Right renal cortex interstitium (tissue), 3 donors: ENCODE results near the gene SH3RF2. TPM values are rescaled to one million over a fixed set of nuclear protein-coding genes. Genes with fewer than 3 reads are reported as not detected.
"Not testable (repeated sequence)": the region's sequence is repeated elsewhere in the genome, so short reads cannot be mapped to it uniquely, and the experiment has no call there.

Experiments used
- DNase-seq, 3 donors: peaks; one replicate each; pipeline ENCODE4 v3.0.0-alpha.2; 2013; ENCODE audit warnings: low read depth in 3 of 3, low spot score in 2 of 3
- polyA plus RNA-seq, 3 donors: library from polyadenylated mRNA; unstranded; fragments of 120-200 nt; gene quantifications; one replicate each; pipeline ENCODE4 v1.2.1, GENCODE V29; 2013; ENCODE audit not compliant: insufficient read length in 3 of 3

SH3RF2 gene
- polyA plus RNA-seq, 3 donors: 3.8 to 4.8 (median 4.2) TPM

DNA sequence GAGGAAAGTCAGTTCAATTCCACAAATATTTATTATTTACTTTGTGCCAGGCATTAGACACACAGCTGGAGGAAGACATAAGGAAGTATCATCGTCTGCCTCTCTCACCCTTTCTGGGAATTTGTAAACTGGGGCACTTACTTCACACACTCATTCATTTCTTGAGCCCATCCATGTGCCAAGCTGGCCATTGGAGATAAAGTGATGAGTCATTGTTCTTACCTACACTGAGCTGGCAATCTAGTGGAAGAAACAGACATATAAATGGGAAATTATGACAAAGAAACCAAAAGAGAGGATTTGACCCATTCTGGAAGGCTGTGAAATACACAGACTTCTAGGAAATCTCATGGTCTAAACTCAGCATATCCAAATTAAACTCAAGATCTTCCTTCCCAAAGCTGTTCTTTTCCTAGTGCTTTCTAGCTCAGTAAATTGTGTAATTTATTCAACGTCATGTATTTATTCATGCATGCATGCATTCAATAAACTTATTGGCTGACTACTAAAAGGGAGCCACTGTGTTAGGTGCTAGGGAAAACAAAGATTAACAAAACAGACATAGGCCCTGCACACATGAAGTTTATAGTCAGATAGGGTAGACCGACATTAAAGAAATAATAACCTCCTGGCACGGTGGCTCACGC, 65.3 kb downstream of the SH3RF2 start:
- no peak for DNase-seq

DNA sequence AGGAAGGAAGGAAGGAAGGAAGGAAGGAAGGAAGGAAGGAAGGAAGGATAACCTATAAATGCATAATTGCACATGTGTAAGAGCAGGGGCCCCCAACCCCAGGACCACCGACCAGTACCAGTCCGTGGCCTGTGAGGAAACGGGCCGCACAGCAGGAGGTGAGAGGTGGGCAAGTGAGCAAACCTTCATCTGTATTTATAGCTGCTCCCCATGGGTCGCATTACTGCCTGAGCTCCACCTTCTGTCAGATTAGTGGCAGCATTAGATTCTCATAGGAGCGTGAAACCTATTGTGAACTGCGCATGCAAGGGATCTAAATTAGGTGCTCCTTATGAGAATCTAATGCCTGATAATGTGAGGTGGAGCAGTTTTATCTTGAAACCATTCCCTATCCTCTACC, 66.1 kb downstream of the SH3RF2 start:
- no peak for DNase-seq

DNA sequence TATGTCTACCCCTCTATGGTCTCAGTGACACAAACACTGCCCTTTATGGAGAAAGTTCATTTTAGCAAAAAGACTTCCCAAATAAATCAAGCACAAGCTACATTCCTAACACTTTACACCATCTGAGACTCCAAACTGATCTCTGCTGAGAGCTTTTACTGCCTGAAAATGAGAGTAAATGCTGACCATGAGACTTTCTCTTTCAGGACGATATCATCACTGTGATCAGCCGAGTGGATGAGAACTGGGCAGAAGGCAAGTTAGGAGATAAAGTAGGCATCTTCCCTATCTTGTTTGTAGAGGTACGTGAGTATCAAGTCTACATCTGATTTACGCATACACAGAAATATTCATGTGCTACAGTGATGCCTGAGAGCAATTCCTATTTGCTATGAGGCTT, 67.5 kb downstream of the SH3RF2 start:
- no peak for DNase-seq

DNA sequence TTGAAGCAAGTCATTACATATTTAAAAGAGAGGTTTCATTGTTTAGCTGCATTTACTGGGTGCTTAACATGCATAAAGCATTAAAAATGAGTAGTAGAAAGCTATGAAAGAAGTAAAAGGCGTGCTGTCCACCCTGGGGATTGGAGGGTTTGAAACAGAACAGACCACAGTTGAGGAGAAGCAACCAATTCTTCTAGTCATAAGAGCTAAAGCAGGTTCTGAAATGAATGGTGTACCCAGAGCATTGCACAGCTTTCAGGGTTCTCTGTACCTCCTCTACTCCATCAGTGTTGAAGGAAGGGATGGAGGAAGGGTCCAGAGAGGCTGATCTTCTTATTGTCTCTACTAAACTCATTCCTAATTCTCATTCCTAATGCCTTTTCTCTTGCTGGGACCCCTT, 68.9 kb downstream of the SH3RF2 start:
- no peak for DNase-seq

DNA sequence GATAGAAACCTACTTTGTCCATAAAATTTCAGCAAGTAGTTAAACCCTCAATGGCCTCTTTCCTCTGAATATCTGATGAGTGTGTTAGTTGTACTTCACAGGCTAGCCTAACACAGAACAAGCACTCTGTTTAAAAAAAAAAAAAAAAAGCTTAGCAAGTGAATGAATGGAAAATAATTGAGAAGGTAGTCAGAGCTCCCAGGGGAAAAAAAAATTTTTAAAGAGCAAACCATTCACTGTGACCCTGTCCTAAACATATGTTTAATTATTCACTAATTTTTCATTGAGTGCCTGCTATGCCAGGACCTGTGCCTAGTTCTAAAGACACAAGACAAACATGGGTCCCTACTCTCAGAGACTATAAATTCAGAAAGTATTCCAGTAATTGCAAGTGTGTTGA, 69.3 kb downstream of the SH3RF2 start:
- no peak for DNase-seq

DNA sequence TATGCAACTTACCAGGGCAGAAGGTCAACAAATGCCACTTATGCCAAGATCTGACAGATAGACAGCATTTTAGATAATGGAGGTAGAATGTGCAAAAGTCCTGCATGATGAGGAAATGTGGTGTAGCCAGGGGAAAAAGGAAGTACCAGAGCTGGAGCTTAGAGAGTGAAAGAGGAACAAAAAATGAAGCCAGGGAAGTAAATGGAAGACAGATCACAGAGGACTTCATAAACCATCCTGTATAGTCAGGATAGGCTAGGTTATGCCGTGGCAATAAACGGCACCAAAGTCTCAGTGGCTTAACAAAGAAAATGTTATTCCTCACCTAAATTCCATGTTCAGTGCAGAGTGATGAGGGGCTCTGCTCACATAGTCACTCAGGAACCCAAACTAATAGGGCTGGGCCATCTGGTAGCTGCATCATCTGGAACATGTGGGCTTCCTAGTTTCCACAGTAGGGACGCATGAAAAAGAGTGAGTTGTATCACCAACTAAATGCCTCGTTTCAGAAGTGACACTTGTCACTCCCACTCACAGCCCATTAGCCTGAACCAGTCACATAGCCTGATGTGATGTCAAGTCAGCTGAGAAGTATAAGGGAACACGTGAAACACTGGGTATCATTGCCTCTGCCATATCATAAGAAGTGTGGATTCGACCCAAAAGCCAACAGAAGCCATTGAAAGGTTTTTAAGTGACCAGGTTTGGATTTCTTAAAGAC, 70.3 kb downstream of the SH3RF2 start:
- DNase-seq: no peak

DNA sequence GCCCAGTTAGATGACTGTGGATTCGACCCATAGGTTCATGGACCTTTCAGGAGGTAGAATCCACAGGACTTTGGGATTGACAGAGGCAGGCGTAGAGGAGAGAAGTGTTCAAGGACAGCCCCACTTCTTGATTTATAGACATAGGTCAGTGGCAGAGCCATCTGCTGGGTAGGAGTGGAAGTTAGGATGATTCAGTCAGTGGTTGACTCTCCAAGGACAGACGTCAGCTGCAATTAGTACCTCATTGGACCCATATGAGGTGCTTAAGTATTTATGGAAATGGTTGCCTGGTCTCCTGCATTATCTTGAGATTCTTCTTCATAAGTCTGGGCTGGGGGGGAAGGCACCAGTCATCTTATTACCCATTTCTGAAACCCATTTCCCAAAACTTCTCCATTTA, 70.9 kb downstream of the SH3RF2 start:
- no peak for DNase-seq

DNA sequence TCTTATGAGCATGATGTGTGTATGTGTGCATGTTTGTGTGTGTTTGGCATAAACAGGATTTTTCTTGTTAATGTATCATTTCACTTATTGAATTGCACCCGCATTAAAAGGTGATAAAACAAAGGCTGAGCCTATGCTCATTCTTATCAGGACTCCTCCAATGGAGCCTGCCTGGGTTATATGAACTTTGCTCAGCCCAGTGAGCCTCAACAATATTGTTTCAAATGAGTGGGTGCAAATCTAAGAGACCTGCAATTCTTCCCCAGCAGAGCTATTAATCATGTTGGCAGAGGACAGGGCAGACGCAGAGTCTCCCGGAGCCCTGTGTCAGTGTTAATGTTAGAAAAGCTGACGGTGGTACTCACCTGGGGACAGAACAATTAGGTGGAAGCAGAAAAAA, 71.6 kb downstream of the SH3RF2 start:
- DNase-seq: no peak

DNA sequence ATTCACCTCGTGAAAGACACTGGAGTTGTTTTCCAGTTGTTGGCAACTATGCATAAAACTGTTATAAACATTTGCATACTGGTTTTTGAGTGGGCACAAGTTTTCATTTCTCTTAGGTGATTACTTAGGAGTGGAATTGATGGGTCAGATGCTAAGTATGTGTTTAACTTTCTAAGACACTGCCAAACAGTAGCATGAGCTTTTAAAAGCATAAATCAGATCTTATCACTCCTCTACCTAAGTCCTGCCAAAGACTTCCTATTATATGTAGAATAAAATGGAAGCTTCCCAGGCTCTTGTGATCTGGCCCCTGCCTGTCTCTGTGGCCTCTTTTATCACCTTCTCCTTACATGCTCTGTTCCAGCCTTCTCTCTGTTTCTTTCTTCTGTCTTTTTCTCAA, 72.6 kb downstream of the SH3RF2 start:
- DNase-seq: no peak

DNA sequence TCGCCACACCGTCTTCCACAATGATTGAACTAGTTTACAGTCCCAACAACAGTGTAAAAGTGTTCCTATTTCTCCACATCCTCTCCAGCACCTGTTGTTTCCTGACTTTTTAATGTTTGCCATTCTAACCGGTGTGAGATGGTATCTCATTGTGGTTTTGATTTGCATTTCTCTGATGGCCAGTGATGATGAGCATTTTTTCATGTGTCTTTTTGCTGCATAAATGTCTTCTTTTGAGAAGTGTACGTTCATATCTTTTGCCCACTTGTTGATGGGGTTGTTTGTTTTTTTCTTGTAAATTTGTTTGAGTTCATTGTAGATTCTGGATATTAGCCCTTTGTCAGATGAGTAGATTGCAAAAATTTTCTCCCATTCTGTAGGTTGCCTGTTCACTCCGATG, 74.1 kb downstream of the SH3RF2 start:
- DNase-seq: not testable (repeated sequence)

DNA sequence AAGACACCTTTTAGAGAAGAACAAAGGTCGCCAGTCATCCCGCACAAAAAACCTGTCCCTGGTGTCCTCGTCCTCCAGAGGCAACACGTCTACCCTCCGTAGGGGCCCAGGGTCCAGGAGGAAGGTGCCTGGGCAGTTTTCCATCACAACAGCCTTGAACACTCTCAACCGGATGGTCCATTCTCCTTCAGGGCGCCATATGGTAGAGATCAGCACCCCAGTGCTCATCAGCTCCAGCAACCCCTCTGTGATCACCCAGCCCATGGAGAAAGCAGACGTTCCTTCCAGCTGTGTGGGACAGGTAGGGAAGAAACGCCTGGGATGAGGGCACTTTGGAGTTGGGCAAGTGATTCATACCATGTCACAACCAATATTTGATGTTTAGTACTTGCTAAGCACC, 77.4 kb downstream of the SH3RF2 start:
- DNase-seq: no peak

DNA sequence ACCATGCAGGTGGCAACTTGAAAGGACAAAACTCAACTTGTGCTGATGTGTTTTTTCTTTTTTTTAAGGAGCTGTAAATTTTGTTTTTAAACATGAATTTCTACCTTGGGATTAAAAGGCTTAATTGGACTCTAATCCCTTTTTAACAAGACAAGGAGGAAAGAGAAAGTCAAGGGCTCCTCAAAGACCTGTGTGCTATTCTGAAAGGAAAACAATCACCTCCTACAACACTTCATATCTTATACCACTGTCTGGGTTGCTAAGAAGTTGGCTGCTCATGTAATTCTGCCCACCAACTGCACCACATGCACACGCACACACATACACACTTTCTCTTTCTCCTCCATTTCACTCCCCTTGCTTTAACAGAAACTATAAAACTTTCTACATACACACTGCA, 78.6 kb downstream of the SH3RF2 start:
- DNase-seq: no peak

DNA sequence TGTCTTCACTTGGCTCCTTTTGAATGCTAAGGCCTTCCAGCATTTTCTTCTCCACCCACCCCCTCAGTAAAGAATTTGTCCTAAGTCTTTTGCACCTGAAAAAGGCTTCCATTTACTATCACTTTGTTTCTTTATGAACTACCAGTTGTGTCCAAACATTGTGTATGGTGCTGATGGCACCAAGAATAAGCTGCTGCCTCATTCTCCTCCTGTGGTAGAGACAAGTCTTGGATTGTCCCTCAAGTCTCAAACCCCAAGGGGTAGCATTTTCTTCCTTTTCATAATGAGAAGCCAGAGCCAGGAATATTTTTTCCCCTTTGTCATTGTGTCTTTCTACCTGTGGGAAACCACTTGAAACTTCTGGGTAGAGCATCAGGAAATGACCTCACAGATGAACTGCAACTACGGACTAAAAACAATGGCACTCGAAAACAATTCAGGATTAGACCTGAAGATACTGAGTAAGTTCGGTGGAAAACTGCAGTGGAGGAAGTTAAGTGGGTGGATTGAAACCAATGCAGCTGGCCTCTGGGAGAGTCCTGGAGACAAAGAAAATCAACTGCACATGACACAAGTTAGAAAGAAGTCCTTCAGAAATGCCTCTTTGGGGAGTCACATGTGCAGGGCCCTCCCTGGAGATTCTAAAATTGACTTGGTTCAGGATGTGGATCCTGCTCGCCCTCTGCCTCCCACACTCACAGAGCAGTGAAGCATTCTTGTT, 80.5 kb downstream of the SH3RF2 start:
- DNase-seq: no peak

DNA sequence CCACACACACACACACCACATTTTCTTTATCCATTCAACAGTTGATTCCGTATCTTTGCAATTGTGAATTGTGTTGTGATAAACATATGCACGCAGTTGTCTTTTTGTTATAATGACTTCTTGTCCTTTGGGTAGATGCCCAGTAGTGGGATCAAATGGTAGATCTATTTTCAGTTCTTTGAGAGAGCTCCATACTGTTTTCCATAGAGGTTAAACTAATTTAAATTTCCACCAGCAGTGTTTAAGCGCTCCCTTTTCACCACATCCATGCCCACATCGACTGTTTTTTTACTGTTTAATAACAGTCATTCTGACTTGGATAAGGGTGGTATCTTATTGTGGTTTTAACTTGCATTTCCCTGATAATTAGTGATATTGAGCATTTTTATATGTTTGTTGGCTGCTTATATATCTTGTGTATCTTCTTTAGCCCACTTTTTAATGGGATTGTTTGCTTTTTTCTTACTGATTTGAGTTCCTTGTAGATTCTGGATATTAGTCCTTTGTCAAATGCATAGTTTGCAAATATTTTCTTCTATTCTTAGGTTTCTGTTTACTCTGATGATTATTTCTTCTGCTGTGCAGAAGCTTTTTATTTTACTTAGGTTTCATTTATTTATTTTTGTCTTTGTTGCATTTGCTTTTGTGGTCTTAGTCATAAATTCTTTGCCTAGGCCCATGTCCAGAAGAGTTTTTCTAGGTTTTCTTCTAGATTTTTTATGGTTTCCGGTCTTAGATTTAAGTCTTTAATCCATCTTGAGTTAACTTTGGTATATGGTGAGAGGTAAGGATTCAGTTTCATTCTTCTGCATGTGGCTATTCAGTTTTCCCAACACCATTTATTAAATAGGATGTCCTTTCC, 82.4 kb downstream of the SH3RF2 start:
- DNase-seq: no peak

DNA sequence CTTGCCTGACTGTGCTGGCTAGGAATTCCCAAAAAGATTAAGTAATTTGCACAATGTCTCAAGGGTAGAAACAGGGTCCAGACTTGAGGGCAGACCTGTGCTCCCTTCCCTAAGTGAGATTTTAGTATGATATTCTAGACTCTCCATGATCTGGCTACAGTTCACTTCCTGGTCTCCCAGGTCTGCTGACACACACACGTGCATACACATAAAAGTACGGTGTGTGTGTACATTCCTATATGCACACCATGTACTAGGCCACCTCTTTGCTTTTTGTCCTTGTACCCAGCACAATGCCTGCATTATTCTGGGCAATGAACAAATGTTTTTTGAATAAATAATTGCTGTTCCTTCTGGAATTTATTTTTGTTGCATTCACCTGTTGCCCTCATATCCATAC, 83.7 kb downstream of the SH3RF2 start:
- no peak for DNase-seq

DNA sequence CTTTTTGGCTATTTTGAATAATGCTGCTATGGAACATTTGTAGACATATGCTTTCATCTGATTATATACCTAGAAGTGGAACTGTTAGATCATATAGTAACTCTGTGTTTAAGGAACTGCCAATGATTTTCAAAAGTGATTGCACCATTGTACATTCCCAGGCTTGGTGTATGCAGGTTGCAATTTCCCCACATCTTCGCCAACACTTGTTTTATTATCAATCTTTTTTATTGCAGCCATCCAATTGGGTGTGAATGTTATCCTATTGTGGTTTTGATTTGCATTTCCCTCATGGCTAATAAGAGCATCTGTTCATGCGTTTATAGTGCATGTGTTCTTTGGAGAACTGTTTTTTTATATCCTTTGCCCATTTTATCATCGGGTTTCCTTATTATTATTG, 87.7 kb downstream of the SH3RF2 start:
- DNase-seq: no peak

DNA sequence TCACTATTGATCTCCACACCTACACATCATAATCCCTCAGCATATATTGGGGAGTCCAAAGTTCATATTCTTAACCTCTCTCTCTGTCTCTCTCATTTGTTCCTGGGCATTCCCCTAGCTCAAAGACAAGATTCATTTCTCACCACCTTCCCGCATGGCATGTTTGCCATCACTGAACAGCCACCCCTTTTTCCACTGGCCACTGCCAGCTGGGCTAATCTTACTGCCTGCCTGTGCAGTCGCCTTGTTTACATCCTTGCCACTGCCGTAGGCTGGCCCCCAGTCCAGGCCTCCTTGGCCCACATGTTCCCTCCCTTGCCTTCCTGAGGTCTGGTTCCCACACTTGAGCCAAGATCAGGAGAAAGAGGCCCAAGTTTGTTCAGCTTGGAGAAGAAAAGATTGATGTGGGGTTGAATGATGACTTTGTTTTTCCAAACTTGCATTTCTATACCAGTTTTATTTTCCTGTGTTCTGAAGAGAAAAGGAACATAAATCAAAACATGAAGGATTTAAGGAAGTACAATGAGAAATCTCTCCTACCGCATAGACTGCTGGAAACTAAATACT, 88.8 kb downstream of the SH3RF2 start:
- no peak for DNase-seq

DNA sequence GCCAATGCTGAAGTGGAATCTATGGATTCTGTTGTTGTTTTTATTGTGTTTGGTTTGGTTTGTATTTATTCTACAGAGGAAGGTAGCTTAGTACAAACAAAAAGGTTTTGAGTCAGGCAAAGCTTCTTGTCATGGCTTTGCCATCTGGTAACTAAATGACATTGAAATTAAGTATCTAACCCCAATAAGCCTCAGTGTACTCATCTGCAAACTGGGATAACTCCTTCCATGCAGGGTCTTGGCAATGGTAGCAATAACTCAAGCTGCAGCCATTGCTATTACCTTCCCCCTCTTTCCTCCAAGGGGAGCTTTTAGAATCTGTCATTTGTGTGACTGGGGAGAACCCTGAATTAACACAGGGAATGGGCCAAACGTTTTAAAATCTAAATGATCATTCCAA, 89.3 kb downstream of the SH3RF2 start:
- no peak for DNase-seq

DNA sequence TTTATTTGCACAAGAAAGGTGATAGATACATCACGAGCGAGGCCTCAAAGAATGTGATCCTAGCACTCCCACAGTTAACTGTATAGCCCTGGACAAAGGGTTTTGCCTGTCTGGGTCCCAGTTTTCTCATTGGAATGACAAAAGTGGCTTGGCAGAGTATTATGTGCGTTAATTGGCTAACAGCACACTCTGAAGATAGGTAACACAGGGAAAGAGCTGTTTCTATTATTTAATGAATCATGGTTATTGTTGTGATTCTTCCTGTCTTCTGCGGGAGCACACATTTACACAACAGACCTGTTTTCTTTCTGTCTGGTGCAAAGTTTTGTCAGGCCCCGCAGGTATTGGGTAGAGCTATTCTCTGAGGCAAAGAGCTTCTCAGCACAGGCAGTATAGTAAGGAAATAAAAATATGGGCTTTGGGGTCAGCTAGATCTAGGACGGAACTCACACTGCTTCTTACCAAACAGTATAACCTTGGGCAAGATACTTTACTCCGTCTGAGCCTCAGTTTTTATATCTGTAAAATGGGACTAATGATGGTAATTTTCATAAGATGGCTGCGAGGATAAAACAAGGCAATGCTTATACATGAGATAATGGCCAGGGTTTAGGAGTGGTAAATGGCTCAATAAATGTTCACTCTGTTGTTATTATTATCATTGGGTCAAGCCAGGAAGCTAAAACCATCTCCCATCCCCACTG, 90.1 kb downstream of the SH3RF2 start:
- DNase-seq: no peak

DNA sequence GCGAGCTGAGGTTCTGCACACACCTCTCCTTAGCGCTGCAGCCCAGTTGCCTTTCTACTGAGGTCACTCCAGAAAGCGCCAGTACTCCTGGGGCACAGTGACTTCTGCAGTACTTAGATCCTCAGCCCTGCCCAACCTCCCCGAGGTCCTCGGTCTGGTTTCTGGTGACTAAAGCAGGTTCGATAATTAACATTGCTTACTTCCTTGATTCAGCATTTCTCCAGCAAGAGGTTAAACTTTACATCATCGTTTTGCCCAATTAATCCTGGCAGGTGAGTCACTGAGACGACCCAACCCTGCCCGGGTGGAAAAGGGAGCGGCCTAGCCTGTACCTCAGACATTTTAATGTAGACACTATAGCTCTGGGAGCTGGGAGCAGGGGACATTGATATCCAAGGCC, 91.4 kb downstream of the SH3RF2 start:
- peak; percentile 15 to 46 (median 18) for DNase-seq
